Mesothelial cell of epicardium (in vitro differentiated cells): Measurements from ENCODE around the gene NBEA. TPM values are rescaled to one million over a fixed set of nuclear protein-coding genes. Genes with fewer than 3 reads are reported as not detected.

Experiments
- DNase-seq, 2 experiments: peaks; one replicate each; pipeline ENCODE4 v3.0.0; 2021; ENCODE audit warnings: low spot score in 2 of 2; ENCODE audit not compliant: unreplicated experiment in 2 of 2
- H3K27ac Mint-ChIP-seq: 2 replicates; pipeline ENCODE4 v1.8.0; 2021; ENCODE audit warnings: mixed read lengths
- H3K27me3 Mint-ChIP-seq: 2 replicates; pipeline ENCODE4 v1.8.0; 2021; ENCODE audit warnings: low read depth, mixed read lengths
- H3K36me3 Mint-ChIP-seq: 2 replicates; pipeline ENCODE4 v1.8.0; 2021; ENCODE audit warnings: mixed read lengths
- H3K4me1 Mint-ChIP-seq: 2 replicates; pipeline ENCODE4 v1.8.0; 2021; ENCODE audit warnings: mixed read lengths
- H3K4me3 Mint-ChIP-seq: 2 replicates; pipeline ENCODE4 v1.8.0; 2021; ENCODE audit warnings: mild to moderate bottlenecking, moderate library complexity, mixed read lengths
- H3K9me3 Mint-ChIP-seq: 2 replicates; pipeline ENCODE4 v1.8.0; 2021; ENCODE audit warnings: mixed read lengths
- total RNA-seq: library from RNA; stranded (reverse); gene quantifications from 3 replicates; pipeline ENCODE4 v1.2.1, GENCODE V29; 2021
- TF ChIP-seq, protein P1 (sequence below): fragments of 200-600 bp; sonication (generic); IDR thresholded peaks from one replicate; pipeline ENCODE4 v1.5.0; 2021; ENCODE audit warnings: antibody characterized with exemption; ENCODE audit not compliant: unreplicated experiment

NBEA gene
- total RNA-seq, 1 donor from 2014 or later, result 32.8 TPM

- TF ChIP-seq, protein P1, sequence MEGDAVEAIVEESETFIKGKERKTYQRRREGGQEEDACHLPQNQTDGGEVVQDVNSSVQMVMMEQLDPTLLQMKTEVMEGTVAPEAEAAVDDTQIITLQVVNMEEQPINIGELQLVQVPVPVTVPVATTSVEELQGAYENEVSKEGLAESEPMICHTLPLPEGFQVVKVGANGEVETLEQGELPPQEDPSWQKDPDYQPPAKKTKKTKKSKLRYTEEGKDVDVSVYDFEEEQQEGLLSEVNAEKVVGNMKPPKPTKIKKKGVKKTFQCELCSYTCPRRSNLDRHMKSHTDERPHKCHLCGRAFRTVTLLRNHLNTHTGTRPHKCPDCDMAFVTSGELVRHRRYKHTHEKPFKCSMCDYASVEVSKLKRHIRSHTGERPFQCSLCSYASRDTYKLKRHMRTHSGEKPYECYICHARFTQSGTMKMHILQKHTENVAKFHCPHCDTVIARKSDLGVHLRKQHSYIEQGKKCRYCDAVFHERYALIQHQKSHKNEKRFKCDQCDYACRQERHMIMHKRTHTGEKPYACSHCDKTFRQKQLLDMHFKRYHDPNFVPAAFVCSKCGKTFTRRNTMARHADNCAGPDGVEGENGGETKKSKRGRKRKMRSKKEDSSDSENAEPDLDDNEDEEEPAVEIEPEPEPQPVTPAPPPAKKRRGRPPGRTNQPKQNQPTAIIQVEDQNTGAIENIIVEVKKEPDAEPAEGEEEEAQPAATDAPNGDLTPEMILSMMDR, result no peak
- Mint-ChIP-seq H3K4me3 (no peak overlapping the region), H3K9me3 (peaks cover 3% of the 10 kb centered on the region), H3K27me3 (no peaks in the 10 kb centered on the region), H3K4me1 (no peaks in the 10 kb centered on the region), H3K27ac (no peak overlapping the region), H3K36me3 (peaks cover 25% of the 10 kb centered on the region)
- DNase-seq, result no peak
Measured at GRCh38 chr13:35143123-35143522, 201.1 kb downstream of the NBEA start.

DNA sequence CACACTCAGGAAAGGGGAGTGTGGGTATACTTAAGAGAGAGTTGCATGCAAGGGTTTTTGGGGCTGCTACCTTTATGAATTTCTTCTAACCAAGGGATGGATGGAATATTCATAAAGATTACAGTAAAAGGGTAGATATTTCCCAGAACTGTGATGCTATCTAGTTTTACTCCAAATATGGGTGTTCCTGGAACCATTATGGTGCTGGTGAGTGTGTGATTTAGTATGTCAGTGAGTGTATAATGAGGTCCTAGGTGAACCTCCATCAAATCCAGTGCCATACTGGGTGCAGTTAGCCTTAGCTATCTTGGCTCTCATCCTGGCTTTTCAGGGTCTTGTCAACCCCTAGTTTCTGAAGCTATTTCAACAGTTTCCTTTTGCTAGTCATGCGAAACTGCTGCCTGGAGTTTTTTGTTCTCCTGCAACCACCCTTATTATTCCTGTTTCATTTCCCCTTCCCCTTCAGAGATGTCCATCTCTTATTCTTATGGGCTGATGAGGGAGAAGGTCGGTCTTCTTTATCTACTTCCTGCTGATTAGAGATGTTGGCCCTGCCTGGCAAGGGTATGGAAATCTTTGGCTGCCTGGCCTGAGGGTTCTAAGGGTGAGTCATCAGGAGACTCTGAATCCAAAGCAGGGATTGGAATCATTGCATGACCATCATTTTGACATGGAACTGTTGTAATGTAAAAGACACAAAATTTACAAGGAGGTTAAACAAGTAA lies 202.3 kb downstream of the NBEA start:
- H3K4me3 Mint-ChIP-seq, result no peak overlapping the region
- peaks cover 2% of the 10 kb centered on the region for H3K9me3 Mint-ChIP-seq
- H3K4me1 Mint-ChIP-seq, result no peaks in the 10 kb centered on the region
- H3K27ac Mint-ChIP-seq, result no peak overlapping the region
- DNase-seq, result no peak
- peaks cover 23% of the 10 kb centered on the region for H3K36me3 Mint-ChIP-seq
- TF ChIP-seq, protein P1, result no peak
- H3K27me3 Mint-ChIP-seq, result no peaks in the 10 kb centered on the region

DNA sequence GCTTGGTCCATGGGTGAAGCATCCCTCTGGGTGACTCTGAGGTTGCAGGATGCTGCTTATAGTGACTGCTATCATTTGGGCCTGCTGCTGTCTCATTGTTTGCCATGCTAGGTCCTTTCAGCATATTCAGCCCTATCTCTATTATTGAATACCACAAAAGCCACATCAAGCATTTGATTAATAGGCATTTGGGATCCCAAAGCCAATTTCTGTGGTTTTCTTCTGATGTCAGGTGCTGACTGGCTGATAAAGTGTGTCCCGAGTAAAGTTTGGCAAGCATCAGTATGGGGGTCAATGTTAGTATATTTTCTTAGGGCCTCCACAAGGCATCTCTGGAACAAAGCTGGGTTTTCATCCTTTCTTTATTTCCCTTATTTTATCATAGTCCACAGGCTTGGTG lies 204.6 kb downstream of the NBEA start:
- Mint-ChIP-seq H3K4me1 (no peaks in the 10 kb centered on the region), H3K4me3 (no peak overlapping the region), H3K27ac (no peak overlapping the region), H3K9me3 (no peaks in the 10 kb centered on the region), H3K36me3 (peaks cover 16% of the 10 kb centered on the region), H3K27me3 (no peaks in the 10 kb centered on the region)
- DNase-seq, result no peak
- TF ChIP-seq, protein P1, result no peak

DNA sequence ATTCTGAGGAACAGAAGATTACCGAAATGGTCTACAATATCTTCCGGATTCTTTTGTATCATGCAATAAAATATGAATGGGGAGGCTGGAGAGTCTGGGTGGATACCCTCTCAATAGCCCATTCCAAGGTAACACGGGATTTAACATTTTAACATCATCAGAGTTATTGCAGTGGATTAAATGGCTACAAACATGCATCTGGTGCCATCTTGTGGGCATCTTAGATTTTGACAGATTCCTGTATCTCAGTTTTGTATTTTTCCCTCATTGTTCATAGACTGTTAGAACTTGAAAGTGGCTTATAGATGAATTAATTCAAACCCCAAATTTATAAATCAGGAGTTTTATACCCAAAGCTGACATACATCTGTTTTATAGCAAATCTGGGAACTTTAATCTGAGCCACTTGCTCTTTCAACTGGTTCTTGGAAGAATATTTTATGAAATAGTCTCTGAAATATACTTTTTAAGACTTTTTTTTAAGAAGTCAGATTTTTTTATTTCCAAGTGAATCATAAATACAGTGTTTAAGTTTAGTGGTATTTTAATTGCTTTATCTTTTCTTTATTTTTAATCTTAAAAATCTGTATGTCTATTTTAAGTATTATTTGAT lies 215.2 kb downstream of the NBEA start:
- TF ChIP-seq, protein P1, result peak; percentile 65
- Mint-ChIP-seq H3K36me3 (peaks cover 10% of the 10 kb centered on the region), H3K27me3 (no peaks in the 10 kb centered on the region), H3K4me1 (peaks cover 14% of the 10 kb centered on the region), H3K9me3 (no peaks in the 10 kb centered on the region), H3K27ac (peak overlapping the region; percentile 23), H3K4me3 (no peak overlapping the region)
- peak in 1 of 2 experiments; percentile 41 for DNase-seq

- Mint-ChIP-seq H3K36me3 (peaks cover 10% of the 10 kb centered on the region), H3K4me1 (peaks cover 9% of the 10 kb centered on the region), H3K27me3 (no peaks in the 10 kb centered on the region), H3K9me3 (no peaks in the 10 kb centered on the region), H3K27ac (no peak overlapping the region), H3K4me3 (no peak overlapping the region)
- DNase-seq, result no peak
- TF ChIP-seq, protein P1, result no peak
Measured at GRCh38 chr13:35159041-35159440, 217.0 kb downstream of the NBEA start.
